ENCODE measurements around the gene PHIP.
"Not testable (repeated sequence)": the region's sequence is repeated elsewhere in the genome, so short reads cannot be mapped to it uniquely, and the experiment has no call there.

The PHIP gene

DNA sequence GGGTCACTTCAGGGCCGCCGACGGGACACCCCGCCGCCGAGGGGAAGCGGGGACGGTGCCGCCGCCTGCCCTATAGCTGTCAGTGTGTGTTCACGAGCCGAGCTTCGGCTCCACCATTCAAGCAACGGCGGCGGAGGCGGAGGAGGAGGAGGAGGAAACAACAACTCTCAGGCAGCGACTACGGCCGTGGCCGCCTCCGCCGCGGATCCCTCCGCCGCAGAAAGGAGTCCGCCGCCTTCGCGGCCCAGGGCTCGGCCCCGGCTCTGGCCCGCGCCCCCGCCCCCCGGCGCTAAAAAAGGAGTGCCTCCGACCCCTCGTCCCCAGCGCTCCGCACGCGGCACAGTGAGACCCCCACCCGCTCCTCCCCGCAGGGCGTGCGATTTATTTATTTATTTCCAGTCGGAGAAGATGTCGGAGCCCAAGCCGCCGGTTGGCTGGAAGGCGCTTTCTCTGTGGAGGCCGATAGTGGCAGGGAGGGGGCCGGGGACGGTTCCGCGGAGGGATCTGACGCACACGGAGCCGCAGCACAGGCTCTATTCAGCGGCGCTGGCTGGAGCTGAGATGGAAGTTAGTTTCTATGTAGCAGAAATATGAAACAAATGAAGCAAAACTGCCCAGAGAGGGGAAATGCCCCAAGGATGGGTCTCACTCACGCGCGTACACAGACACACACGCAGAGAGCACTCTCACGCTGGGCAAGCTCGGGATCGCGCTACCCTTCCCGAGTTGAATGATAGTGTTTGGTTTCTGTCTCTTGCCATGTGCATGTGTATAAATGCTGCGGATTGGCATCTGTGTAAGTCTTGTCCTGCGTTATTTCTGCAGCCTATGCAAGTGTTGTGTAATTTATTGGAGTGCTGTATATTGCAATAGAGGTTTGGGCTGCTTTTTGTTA is at the start of gene PHIP:
TSS of gene PHIP (minus strand) at position 180 of the 895 bp plus-strand sequence. CDS start 186 bp downstream, outside the sequence.
- DNase-seq: peak; percentile 85 to 98 (median 90)
- intact Hi-C loops (cut with DNase I): loop anchor here (2.0 to 5.0 kb wide), 2 partner anchors 342 to 459 kb away; partner anchors contain the start of gene LCA5

DNA sequence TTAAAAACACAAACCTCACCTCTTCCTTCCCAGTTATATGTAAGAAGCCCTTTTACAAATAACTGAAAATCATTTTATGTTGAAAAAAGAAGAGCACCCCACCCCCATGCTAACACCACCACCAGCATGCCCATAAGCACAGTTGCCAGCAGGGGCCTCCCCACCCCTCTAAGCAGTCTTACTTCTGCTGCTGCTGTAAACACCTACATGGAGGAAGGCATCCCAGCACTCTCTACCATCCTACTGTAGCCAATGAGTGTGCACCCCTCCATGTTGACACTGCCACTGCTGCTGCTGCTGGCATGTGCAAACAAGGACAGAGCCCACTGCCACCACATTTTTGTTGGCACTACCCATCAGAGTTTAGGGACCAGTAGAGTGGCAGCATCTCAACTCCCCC is 49.6 kb upstream of the PHIP start:
- intact Hi-C loops (cut with DNase I): no loop called here

DNA sequence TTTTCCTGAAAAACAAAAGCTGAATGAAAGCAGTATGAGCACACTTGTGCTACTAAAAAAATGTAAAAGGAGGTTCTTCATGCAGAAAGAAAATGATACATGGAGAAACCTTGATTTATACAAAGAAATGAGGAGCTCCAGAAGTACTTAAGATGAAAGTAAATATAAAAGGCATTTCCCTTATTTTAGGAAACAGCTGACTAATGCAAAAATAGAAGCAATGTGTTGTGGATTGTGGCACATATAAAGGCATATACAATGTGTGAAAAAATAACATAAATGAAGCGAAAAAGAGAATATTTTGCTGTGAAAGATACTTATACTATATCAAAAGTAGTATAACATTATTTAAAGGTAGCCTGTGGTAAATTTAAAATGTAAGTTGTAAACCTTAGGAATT is 41.2 kb upstream of the PHIP start:
- DNase-seq: no peak
- intact Hi-C loops (cut with DNase I): no loop called here

More for the DNA sequence above, 49.6 kb upstream of the PHIP start:
- peak in 1 of 10 donors; percentile 6 for DNase-seq

DNA sequence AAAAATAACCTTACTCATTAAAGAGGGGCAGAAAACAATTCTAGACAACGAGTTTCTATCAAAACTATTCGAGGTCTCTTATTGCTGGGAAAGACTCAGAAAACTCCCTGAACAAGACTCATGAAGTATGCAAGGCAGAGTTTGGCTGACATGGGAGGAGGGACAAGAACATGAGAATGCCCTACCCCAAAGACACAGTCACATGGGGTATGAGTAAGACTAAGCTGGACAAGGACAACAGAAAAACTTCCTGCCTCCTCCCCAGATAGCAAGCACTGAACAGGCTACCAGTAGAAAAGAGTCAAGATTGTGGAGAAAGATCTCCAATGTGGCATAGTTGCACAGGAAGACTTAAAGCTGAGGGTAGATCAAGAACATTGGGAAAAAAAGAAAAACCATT is 39.7 kb upstream of the PHIP start:
- intact Hi-C loops (cut with DNase I): no loop called here
- DNase-seq: no peak

DNA sequence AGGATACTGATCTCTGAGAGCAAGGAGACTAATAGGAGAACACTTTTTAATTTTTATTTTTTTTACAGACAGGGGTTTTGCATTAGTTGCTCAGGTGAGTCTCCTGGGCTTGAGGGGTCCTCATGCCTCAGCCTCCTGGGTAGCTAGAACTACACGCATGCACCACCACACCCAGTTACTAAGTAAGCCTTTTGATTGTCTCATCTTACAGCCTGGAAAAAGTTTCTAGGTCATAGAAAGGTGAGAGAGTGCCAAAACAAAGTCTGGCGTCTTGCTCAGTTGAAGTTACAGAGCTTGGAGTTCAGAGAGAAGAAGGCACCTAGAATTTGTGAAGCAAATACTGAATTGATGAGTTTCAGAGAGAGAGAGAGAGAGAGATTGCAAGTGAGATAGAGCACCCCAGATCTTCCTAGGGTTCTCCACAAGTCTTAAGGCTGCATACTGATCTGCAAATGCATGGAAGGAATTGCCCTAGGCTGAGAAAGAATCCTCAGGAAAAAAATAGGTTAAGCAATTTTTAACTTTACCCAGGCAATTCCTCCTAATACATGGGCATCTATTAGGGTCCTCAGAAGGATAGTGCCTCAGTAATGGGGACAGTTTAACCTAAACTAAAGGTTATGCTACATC is 37.6 kb upstream of the PHIP start:
- intact Hi-C loops (cut with DNase I): no loop called here
- no peak for DNase-seq

DNA sequence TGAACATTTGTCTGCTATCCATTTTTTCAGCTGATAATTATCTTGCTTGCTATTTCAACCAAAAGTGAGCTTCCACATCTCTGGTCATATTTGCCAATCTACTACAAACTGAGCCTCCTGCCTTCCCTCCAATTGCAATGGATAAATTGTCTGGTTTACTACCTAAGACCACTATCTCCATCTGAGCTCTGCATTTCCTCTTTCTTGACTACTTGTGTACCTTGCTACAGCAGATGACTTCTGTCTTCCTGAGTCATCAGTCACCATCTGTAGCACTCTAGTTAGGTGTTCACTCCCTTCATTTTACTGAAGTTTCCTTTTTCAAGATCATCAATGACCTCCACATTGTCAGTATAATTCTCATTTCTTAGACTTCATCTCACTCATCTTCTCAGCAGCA is 33.5 kb upstream of the PHIP start:
- intact Hi-C loops (cut with DNase I): no loop called here
- DNase-seq: no peak

DNA sequence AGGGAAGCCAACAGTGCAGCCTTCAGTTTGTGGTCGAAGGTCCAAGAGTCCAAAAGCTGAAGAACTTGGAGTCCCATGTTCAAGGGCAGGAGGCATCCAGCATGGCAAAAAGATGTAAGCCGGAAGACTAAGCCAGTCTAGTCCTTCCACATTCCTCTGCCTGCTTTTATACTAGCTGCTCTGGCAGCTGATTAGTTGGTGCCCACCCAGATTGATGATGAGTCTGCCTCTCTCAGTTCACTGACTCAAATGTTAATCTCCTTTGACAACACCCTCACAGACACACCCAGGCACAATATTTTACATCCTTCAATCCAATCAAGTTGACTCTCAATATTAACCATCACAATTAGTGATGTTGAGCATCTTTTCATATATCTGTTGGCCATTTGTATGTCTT is 23.1 kb upstream of the PHIP start:
- no peak for DNase-seq
- intact Hi-C loops (cut with DNase I): no loop called here

DNA sequence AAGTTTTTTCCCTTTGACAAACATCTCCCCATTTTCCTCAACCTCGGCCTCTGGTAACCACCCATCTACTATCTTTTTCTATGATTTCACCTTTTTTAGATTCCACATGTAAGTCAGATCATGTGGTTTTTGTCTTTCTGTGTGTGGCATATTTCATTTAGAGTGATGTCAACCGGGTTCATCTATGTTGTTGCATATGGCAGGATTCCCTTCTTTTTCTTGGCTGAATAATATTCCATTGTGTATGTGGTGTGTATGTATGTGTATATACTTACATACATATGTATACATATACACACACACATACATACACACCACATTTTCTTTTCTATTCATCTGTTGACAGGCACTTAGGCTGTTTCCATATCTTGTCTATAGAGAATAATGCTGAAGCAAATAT is 22.2 kb upstream of the PHIP start:
- intact Hi-C loops (cut with DNase I): no loop called here
- DNase-seq: no peak

DNA sequence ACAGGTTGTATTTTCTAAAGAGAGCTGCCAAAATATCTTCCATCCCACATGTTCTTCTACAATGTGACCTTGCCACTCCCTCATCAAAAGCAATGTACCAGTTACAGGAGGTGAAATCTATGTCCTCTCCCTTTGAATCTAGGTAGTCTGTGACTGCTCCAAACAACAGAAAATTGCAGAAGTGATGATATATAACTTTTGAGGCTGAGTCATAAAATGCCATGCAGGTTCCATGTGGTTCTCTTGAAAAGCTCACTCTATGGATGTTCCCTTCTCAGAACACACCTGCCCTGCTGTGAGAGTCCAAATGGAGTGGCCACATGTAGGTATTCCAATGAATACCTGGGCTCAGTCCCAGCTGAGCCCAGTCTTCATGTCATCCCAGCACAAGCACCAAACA is 16.9 kb upstream of the PHIP start:
- intact Hi-C loops (cut with DNase I): no loop called here
- DNase-seq: no peak

DNA sequence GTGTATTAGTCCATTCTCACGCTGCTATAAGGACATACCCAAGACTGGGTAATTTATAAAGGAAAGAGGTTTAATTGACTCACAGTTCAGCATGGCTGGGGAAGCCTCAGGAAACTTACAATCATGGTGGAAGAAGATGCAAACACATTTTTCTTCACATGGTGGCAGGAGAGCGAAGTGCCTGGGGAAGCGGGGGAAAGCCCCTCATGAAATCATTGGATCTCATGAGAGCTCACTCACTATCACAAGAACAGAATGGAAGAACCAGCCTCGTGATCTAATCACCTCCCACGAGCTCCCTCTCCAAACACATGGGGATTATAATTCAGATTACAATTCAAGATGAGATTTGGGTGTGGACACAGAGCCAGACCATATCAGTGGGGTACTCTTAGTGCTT is 13.7 kb upstream of the PHIP start:
- DNase-seq; intact Hi-C loops (cut with DNase I): not testable (repeated sequence)

DNA sequence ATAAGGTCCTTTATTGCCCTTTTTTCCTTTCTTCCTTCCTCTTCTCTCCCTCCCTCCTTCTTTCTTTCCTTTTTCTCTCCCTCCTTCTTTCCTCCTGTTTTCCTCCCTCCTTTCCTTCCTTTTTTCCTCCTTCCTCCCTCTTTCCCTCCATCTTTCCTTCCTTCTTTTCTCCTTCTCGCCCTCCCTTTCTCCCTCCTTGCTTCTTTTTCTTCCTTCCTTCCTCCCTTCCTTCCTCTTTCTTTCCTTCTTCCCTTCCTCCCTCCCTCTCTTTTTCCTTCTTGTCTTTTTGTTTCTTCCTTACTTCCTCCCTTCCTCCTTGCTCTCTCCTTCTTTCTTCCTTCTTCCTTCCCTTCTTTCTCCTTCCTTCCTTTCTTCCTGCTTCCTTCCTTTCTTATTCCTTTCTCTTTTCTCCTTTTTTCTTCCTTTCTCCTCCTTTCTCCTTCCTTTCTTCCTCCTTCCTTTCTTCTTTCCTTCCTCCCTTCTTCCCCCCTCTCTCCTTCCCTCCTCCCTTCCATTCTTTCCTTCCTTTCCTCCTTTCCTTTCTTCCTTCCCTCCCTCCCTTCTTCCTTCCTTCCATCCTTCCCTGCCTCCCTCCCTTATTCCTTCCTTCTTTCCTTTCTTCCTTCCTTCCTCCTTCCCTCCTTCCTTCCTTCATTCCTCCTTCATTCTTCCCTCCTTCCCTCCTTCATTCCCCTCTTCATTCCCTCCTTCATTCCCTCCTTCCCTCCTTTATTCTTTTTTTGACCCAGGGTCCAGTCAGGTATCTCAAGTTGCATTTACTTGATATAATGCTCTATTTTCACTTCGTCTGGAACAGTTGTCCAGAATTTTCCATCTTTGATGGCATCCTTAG is 11.7 kb upstream of the PHIP start:
- no peak for DNase-seq
- intact Hi-C loops (cut with DNase I): no loop called here

DNA sequence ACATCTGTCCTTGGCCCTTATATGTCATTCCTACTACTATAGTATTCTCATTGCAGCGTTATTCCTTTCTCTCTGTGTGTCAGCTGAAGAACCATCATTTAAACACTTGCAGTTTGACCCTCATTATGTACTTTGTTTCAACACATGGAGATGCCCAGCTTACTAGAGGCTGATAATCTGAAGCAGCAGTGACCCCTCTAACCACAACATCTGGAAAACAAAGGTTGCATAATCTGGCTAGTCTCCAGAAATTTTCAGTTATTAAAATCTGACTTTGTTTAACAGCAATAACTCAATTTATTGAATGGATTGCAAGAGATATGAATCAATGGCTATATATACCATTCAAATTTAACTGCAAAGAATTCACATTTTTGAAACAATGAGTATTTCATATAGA is 6.6 kb upstream of the PHIP start:
- intact Hi-C loops (cut with DNase I): loop anchor here (5.0 kb wide), 1 partner anchor 348 kb away; no protein-coding TSS in a partner anchor
- no peak for DNase-seq

DNA sequence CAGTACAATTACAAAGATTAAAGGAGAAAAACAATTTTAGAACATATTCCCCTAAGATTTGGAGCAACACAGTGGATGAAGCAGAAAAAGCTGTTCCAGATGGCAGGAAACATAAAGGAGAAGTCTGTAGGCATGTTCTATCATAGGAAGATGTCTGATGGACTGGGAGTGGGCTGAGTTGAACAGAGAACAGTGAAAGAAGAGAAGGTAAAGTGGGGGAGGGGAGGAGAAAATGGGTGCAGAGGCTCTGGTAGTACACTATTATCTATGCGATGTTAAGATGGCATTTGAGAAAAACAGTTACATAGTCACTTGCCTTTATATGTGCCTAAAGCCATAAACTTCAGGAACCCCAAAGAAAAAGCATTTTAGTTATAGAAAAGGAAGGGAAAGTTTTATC is 4.2 kb upstream of the PHIP start:
- intact Hi-C loops (cut with DNase I): loop anchor here (5.0 kb wide), 1 partner anchor 350 kb away; no protein-coding TSS in a partner anchor
- no peak for DNase-seq

DNA sequence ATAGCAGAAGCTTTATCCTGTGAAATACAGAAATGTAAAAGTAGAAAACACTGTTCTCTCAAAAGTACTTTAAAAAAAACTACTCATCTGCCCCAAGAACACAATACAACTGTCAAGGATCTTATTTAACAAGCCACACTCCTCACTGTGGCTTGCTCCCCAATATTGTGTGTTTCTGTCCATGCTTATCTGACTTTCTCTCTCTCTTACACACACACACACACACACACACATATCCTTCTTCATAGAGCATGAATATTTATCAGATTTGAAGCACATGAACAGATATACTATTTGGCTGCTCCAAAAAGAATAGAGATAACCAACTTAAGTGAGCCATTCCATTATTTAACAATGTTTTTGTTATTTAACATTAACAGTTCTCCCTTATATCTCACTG is 3.6 kb upstream of the PHIP start:
- intact Hi-C loops (cut with DNase I): loop anchor here (5.0 kb wide), 1 partner anchor 351 kb away; no protein-coding TSS in a partner anchor

DNA sequence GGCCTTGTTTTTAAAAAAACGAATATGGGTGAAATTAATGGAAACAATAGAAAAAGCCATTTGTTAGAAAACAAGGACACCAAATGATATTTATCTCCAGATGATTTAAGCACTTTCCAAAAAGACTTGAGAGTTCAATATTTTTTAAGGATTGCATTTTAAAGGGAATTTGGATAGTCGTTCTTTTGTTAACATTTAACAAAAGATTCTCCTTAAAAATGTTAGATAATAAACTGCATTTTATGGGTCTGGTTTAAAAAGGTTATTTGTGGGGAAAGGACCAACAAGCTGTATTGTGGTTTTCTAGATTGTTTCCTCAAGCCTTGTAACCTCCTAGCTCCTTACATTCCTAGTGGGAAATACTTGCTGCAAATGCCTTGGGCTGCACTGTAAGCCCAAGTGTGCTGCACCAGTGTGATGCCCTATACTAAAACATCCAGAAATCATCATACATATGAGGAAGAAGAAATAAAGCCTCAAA is 1.5 kb upstream of the PHIP start:
- intact Hi-C loops (cut with DNase I): loop anchor here (1.0 to 5.0 kb wide), 4 partner anchors 154 to 458 kb away; partner anchors contain the start of gene LCA5
- peak in 1 of 10 donors; percentile 9 for DNase-seq

More for the DNA sequence above, 3.6 kb upstream of the PHIP start:
- DNase-seq: no peak

DNA sequence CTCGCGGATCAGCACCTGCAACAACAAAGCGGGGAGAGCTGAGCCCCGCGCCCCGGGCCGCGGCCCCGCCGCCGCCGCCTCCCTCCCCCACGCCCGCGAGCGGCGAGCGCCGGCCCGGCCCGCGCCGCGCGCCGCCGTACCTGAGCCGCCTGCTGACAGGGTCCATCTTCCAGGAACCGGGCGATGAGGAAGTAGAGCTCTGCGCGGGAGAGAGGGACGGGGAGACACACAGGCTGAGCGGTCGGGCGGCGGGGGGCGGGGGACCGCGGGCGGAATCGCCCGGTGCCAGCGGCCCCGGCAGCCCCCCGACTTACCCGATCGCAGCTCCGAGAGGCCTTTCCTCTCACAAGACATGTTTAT is 359 bp downstream of the PHIP start:
- peak in 3 of 10 donors; percentile 18 to 65 (median 24) for DNase-seq
- intact Hi-C loops (cut with DNase I): loop anchor here (2.0 to 5.0 kb wide), 2 partner anchors 343 to 460 kb away; partner anchors contain the start of gene LCA5

DNA sequence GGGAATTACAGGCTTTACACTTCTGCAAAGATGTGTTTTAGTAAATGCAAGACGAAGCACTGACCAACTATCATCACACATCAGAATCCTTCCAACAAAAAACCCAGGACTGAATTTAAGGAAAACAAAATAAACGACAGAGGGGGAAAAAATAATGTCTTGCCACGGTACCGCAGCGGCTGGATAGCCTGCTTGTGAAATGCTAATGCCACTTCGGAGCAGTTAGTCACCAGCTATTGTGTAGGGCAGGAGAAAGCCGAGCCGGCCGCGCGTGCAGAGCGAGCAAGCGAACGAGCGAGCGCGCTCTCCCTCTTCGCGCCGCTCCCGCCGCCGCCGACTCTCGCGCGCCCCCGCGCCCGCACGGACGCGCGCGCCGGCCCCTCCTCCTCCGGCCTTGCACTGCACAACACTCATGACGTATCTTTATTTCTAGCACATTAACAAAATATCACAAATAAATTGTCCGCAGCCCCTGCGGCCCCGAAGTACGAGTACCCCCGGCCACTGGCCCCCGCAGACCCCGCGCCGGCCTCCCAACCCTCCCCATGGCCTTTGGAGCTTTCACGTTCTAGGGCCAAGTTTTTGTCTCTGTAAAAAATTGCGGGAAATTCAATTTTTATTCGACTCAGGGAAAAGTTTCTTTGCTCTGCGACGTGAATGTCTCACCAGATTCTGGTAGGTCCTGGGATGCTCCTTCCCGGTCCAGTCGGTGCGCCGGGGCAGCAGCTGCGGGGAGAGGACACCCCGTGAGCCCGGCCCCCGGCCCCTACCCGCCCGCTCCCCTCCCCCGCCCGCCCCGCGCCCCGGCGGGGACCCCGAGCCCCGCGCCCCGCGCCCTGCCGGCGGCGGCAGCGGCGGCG is 1.0 kb downstream of the PHIP start:
- intact Hi-C loops (cut with DNase I): loop anchor here (5.0 kb wide), 1 partner anchor 460 kb away; the partner anchor contains the start of gene LCA5
- peak; percentile 78 to 98 (median 90) for DNase-seq

DNA sequence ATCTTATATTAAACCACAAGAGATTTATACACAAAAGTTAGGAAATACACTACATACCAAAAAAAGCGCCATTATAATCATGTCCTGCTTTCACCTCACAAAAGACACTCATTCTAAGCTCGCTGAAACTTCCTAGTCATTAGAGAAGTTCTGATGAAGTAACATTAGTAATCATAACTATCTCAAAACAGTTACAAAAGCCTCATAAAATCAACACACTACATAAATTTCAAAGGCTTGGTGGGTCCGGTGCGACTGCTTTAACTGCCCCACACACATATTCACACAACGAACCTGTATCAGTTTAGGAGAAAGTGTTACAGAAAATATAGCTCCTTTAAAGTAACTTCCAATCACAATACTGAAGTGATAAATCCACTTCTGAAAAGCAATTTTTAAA is 1.9 kb downstream of the PHIP start:
- intact Hi-C loops (cut with DNase I): loop anchor here (5.0 kb wide), 1 partner anchor 461 kb away; the partner anchor contains the start of gene LCA5
- DNase-seq: no peak

DNA sequence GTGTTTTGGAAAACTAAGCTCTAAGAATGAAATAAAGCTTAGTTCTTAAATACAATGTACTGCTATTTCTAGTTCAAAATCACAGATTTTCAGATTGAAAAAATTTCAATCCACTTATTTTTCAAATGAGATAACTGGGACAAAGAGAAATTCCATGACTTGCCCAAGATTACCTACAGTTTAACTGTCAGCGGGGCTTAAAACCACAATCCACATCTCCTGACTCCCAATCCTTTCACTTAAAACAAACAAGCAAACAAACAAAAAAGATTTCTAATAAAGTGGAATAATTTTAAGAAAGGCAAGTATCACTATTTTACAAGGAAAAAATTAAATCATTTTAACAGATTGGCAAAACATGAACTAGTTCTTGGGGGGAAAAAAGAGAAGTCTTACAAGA is 4.2 kb downstream of the PHIP start:
- no peak for DNase-seq
- intact Hi-C loops (cut with DNase I): no loop called here
